HG02571 (cell line): ENCODE measurements around the gene NUTM2D.
"Not testable (repeated sequence)": the region's sequence is repeated elsewhere in the genome, so short reads cannot be mapped to it uniquely, and the experiment has no call there.

Experiments
- ATAC-seq: cut with Tn5 transposase; IDR thresholded peaks from one replicate; pipeline ENCODE4 v1.9.1; 2021; ENCODE audit warnings: mild to moderate bottlenecking, moderate library complexity; ENCODE audit not compliant: unreplicated experiment

The NUTM2D gene

GRCh38 chr10:87374091-87374490 lies 16.5 kb downstream of the NUTM2D start:
- ATAC-seq = not testable (repeated sequence)

- ATAC-seq = not testable (repeated sequence)
Observed at GRCh38 chr10:87379115-87379514, 21.6 kb downstream of the NUTM2D start.

- not testable (repeated sequence) for ATAC-seq
Observed at GRCh38 chr10:87383149-87383857, 25.8 kb downstream of the NUTM2D start.

GRCh38 chr10:87384283-87384682 lies 26.7 kb downstream of the NUTM2D start:
- ATAC-seq = not testable (repeated sequence)

GRCh38 chr10:87385762-87386360 lies 28.3 kb downstream of the NUTM2D start:
- ATAC-seq = not testable (repeated sequence)

GRCh38 chr10:87391360-87391759 lies 33.8 kb downstream of the NUTM2D start:
- not testable (repeated sequence) for ATAC-seq

- ATAC-seq = not testable (repeated sequence)
Observed at GRCh38 chr10:87396206-87396605, 38.7 kb downstream of the NUTM2D start.

GRCh38 chr10:87398436-87398835 lies 40.9 kb downstream of the NUTM2D start:
- ATAC-seq = not testable (repeated sequence)

GRCh38 chr10:87407516-87408467 lies 50.2 kb downstream of the NUTM2D start:
- ATAC-seq = not testable (repeated sequence)

GRCh38 chr10:87413921-87414320 lies 56.4 kb downstream of the NUTM2D start:
- ATAC-seq = not testable (repeated sequence)
